Right lobe of liver (tissue), 4 donors: Measurements from ENCODE around the gene PCP2.

Experiments
- CTCF ChIP-seq, 4 donors: fragments of 200-600 bp in 3 of 4; fragments of 450-650 bp in 1 of 4; IDR thresholded peaks; one replicate each; pipeline versions ENCODE4 v1.5.1 to v1.8.0; 2016 to 2022; ENCODE audit warnings: antibody characterized with exemption in 4 of 4, mild to moderate bottlenecking in 2 of 4
- POLR2A ChIP-seq: fragments of 450-650 bp; IDR thresholded peaks from one replicate; pipeline ENCODE4 v1.6.1; 2017; ENCODE audit warnings: antibody characterized with exemption, mild to moderate bottlenecking
- donor health status: DM: no; HTN: no; CAD: no.
- donor health status: DM: no; HTN: no; CAD: no.
- donor health status: DM: no; HTN: yes; CAD: no.

- peak; percentile 97 to 99 (median 98) for TF ChIP-seq CTCF (IDR thresholded peaks at IDR 0.05)
- TF ChIP-seq POLR2A, result no peak
These were observed 18.6 kb upstream of the PCP2 start for GRCh38 chr19:7652061-7652641.
